ENCODE measurements around the gene LCE2B. TPM values are rescaled to one million over a fixed set of nuclear protein-coding genes. Genes with fewer than 3 reads are reported as not detected.

Gene LCE2B
- total RNA-seq, 1 donor from 2014 or later = not detected

DNA sequence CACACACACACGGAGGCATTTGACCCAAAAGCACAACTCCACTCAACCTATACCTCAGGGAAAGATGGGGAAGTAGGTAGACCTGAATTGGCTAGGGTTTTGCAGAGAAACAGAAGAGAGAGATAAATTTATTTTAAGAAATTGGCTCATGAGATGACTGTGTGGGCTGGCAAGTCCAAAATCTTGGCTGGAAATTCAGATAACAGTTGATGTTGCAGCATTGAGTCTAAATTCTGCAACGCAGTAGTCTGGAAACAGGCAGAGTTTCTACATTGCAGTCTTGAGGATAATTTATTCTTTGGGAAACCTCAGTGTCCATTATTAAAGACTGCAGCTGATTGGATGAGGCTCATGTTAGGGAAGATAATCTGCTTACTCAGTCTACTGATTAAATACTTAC lies 4.3 kb upstream of the LCE2B start:
- H3K9me3 Mint-ChIP-seq = peaks cover 23% of the 10 kb centered on the region
- no peak for DNase-seq (ENCODE audit: low spot score)
- peaks cover 5% of the 10 kb centered on the region for H3K9me3 ChIP-seq (ENCODE audit: low read depth)
- no peak for TF ChIP-seq EZH2 (IDR thresholded peaks at IDR 0.05)
- TF ChIP-seq, protein P1, sequence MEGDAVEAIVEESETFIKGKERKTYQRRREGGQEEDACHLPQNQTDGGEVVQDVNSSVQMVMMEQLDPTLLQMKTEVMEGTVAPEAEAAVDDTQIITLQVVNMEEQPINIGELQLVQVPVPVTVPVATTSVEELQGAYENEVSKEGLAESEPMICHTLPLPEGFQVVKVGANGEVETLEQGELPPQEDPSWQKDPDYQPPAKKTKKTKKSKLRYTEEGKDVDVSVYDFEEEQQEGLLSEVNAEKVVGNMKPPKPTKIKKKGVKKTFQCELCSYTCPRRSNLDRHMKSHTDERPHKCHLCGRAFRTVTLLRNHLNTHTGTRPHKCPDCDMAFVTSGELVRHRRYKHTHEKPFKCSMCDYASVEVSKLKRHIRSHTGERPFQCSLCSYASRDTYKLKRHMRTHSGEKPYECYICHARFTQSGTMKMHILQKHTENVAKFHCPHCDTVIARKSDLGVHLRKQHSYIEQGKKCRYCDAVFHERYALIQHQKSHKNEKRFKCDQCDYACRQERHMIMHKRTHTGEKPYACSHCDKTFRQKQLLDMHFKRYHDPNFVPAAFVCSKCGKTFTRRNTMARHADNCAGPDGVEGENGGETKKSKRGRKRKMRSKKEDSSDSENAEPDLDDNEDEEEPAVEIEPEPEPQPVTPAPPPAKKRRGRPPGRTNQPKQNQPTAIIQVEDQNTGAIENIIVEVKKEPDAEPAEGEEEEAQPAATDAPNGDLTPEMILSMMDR (IDR thresholded peaks at IDR 0.05) = no peak
- no peak for TF ChIP-seq EZH2phosphoT487 (IDR thresholded peaks at IDR 0.05)
- H3K4me1 ChIP-seq = no peaks in the 10 kb centered on the region
- H3K9ac ChIP-seq = no peak overlapping the region
- H4K20me1 ChIP-seq (ENCODE audit: low read depth) = no peaks in the 10 kb centered on the region
- H3F3A ChIP-seq (ENCODE audit: low read depth) = no peaks in the 10 kb centered on the region
- H3K27ac Mint-ChIP-seq = no peak overlapping the region
- no peak overlapping the region for H3K4me3 Mint-ChIP-seq
- H3K4me3 ChIP-seq = no peak overlapping the region
- H3K36me3 ChIP-seq = no peaks in the 10 kb centered on the region
- H3K4me1 Mint-ChIP-seq = no peaks in the 10 kb centered on the region
- no peak overlapping the region for H2AFZ ChIP-seq (replicated peaks)
- peaks cover 4% of the 10 kb centered on the region for H3K27me3 Mint-ChIP-seq (ENCODE audit: insufficient read depth, low read depth)
- no peak overlapping the region for H3K27ac ChIP-seq
- no peak overlapping the region for H3K4me2 ChIP-seq
- H3K27me3 ChIP-seq = no peaks in the 10 kb centered on the region
- H3K79me2 ChIP-seq (ENCODE audit: low read depth) = no peaks in the 10 kb centered on the region
- no peaks in the 10 kb centered on the region for H3K36me3 Mint-ChIP-seq

DNA sequence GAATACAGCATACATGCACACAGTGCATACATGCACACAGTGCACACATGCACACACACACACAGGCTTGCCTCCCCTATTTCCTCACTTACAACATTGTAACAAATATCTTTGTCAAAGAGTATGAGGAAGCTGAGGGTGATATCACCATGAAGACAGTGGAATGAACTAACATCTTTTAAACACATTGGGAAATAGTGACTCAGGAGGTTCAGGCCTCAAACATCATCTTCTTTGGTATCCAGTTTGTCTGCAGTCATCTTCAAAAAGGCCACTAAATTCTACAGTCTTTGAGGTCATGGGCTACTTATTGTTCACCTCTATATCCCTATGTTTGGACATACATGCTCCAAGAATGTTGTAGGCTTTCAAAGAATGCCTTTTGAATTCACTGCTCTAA lies 2.1 kb upstream of the LCE2B start:
- Mint-ChIP-seq H3K4me1 (no peaks in the 10 kb centered on the region), H3K36me3 (no peaks in the 10 kb centered on the region), H3K27me3 (ENCODE audit: insufficient read depth, low read depth) (no peaks in the 10 kb centered on the region), H3K4me3 (no peak overlapping the region), H3K9me3 (peaks cover 26% of the 10 kb centered on the region), H3K27ac (no peak overlapping the region)
- Histone ChIP-seq H3K4me1 (no peaks in the 10 kb centered on the region), H3K9ac (no peak overlapping the region), H3K27me3 (no peaks in the 10 kb centered on the region), H3K4me2 (no peak overlapping the region), H3K36me3 (no peaks in the 10 kb centered on the region), H2AFZ (replicated peaks) (no peak overlapping the region), H3K9me3 (ENCODE audit: low read depth) (peaks cover 6% of the 10 kb centered on the region), H4K20me1 (ENCODE audit: low read depth) (no peaks in the 10 kb centered on the region), H3F3A (ENCODE audit: low read depth) (no peaks in the 10 kb centered on the region), H3K4me3 (no peak overlapping the region), H3K79me2 (ENCODE audit: low read depth) (no peaks in the 10 kb centered on the region), H3K27ac (no peak overlapping the region)
- DNase-seq (ENCODE audit: low spot score) = no peak
- TF ChIP-seq EZH2 (IDR thresholded peaks at IDR 0.05) (no peak), EZH2phosphoT487 (IDR thresholded peaks at IDR 0.05) (no peak)
- TF ChIP-seq, protein P1 (IDR thresholded peaks at IDR 0.05) = no peak

DNA sequence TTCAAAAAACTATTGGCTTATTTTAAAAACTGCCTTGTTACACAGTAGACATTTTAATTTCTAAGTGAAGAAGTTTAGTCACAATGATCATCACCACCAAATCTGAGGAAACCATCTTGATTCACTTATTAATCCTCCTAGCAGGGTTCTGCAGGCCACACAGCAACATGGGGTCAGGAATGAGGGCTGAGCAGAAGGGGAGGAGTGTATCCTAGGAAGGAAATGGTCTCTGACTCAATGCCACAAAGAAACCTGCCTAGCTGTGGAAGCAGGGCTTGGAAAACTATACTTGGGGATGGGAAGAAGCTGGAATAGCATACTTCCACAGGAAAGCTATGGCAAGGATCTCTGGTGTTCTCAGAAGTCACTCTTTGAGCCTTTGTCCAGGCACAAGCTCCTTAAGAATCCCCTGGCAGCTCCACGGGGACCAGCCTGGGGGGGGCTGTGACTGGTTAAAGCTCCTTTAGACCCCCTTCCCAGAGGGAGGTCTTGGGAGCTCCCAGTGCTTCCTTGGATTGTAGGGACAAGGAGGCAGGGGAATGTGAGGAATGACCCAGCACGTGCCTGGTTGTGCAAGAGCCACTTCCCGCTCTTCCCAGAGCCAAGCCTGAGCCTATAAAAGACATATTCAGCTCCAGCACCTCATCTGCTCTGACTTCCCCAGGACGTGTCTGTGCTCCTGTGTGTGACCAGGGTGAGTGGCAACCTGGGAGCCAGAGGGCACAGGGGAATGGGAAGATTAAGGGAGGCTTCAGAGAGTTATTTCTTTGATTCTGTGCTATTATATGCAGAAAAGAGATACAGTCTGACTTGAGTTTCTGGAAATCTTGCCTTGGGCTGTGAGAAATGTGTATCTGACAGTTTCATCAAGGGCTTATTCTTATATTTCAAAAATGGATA lies 12.0 kb downstream of the LCE2B start, which contains the start of gene LCE2A:
LCE2A (plus strand) TSS at position 645 of the 900 bp plus-strand sequence. CDS start 557 bp downstream, outside the sequence.
- Histone ChIP-seq H3K36me3 (no peaks in the 10 kb centered on the region), H3K9ac (no peak within 1 kb of the TSS), H3K79me2 (ENCODE audit: low read depth) (no peaks in the 10 kb centered on the region), H4K20me1 (ENCODE audit: low read depth) (no peaks in the 10 kb centered on the region), H3K27me3 (no peaks in the 10 kb centered on the region), H3K27ac (no peak within 1 kb of the TSS), H2AFZ (replicated peaks) (no peak within 1 kb of the TSS), H3F3A (ENCODE audit: low read depth) (no peaks in the 10 kb centered on the region), H3K4me2 (no peak within 1 kb of the TSS), H3K4me3 (no peak within 1 kb of the TSS), H3K4me1 (no peaks in the 10 kb centered on the region), H3K9me3 (ENCODE audit: low read depth) (peaks cover 35% of the 10 kb centered on the region)
- H3K27ac Mint-ChIP-seq = no peak within 1 kb of the TSS
- no peak within 1 kb of the TSS for H3K4me3 Mint-ChIP-seq
- peaks cover 2% of the 10 kb centered on the region for H3K27me3 Mint-ChIP-seq (ENCODE audit: insufficient read depth, low read depth)
- H3K4me1 Mint-ChIP-seq = no peaks in the 10 kb centered on the region
- peaks cover 34% of the 10 kb centered on the region for H3K9me3 Mint-ChIP-seq
- TF ChIP-seq EZH2 (IDR thresholded peaks at IDR 0.05) (no peak), EZH2phosphoT487 (IDR thresholded peaks at IDR 0.05) (no peak)
- TF ChIP-seq, protein P1 (IDR thresholded peaks at IDR 0.05) = no peak
- no peaks in the 10 kb centered on the region for H3K36me3 Mint-ChIP-seq
- no peak for DNase-seq (ENCODE audit: low spot score)
